Measurements from ENCODE around the gene MRAS. TPM values are rescaled to one million over a fixed set of nuclear protein-coding genes. Genes with fewer than 3 reads are reported as not detected.

MRAS gene
- total RNA-seq, 1 donor from 2014 or later = 55.4 TPM

DNA sequence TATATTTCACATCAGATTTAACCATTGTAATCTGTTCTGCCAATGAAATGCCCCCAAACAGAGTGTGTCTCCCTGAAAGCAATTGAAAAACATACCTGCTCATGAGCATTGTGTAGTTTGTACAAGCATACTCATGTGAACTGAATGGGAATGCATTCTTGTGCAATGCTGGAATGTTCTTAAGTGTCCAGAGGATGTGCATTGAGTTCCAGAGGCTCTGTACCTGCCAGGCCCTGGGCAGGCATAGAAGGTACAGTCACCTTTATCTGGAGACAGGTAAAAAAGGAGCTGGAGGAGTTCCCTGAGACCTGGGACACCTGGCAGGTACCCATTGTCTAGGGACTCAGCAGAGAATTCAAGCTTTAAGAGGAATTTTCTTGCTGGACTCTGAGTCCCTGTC, 2.8 kb downstream of the MRAS start:
- Histone ChIP-seq H2AFZ (ENCODE audit: low read depth, low read length) (no peak overlapping the region), H3K9ac (ENCODE audit: low read length) (no peak overlapping the region), H3K9me3 (ENCODE audit: insufficient read depth, low read depth, low read length) (no peaks in the 10 kb centered on the region), H3K79me2 (ENCODE audit: insufficient read depth, low read length) (peaks cover 4% of the 10 kb centered on the region), H3K27ac (ENCODE audit: low read depth, low read length) (no peak overlapping the region), H4K20me1 (ENCODE audit: insufficient read depth, low read length) (peaks cover 28% of the 10 kb centered on the region), H3K4me1 (ENCODE audit: insufficient read depth, low read length) (peaks cover 11% of the 10 kb centered on the region), H3K4me2 (ENCODE audit: low read length) (no peak overlapping the region), H3K4me3 (ENCODE audit: insufficient read depth, low read depth, low read length) (no peak overlapping the region), H3K36me3 (ENCODE audit: insufficient read depth, low read length) (no peaks in the 10 kb centered on the region), H3K27me3 (ENCODE audit: insufficient read depth, low read length) (no peaks in the 10 kb centered on the region)
- Mint-ChIP-seq H3K4me1 (ENCODE audit: low read depth, unreplicated experiment) (peaks cover 13% of the 10 kb centered on the region), H3K36me3 (ENCODE audit: low read depth, unreplicated experiment) (peaks cover 6% of the 10 kb centered on the region), H3K4me3 (ENCODE audit: unreplicated experiment) (peak overlapping the region; percentile 20), H3K27ac (ENCODE audit: unreplicated experiment) (no peak overlapping the region), H3K27me3 (ENCODE audit: low read depth, unreplicated experiment) (no peaks in the 10 kb centered on the region), H3K9me3 (ENCODE audit: unreplicated experiment) (no peaks in the 10 kb centered on the region)
- no peak for TF ChIP-seq EZH2 (IDR thresholded peaks at IDR 0.05; ENCODE audit: insufficient read depth, low read length)
- TF ChIP-seq, protein P1, sequence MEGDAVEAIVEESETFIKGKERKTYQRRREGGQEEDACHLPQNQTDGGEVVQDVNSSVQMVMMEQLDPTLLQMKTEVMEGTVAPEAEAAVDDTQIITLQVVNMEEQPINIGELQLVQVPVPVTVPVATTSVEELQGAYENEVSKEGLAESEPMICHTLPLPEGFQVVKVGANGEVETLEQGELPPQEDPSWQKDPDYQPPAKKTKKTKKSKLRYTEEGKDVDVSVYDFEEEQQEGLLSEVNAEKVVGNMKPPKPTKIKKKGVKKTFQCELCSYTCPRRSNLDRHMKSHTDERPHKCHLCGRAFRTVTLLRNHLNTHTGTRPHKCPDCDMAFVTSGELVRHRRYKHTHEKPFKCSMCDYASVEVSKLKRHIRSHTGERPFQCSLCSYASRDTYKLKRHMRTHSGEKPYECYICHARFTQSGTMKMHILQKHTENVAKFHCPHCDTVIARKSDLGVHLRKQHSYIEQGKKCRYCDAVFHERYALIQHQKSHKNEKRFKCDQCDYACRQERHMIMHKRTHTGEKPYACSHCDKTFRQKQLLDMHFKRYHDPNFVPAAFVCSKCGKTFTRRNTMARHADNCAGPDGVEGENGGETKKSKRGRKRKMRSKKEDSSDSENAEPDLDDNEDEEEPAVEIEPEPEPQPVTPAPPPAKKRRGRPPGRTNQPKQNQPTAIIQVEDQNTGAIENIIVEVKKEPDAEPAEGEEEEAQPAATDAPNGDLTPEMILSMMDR (IDR thresholded peaks at IDR 0.05; ENCODE audit: insufficient read depth, low read depth, low read length) = no peak
- DNase-seq (ENCODE audit: low read depth) (no peak), FAIRE-seq (no peak)

DNA sequence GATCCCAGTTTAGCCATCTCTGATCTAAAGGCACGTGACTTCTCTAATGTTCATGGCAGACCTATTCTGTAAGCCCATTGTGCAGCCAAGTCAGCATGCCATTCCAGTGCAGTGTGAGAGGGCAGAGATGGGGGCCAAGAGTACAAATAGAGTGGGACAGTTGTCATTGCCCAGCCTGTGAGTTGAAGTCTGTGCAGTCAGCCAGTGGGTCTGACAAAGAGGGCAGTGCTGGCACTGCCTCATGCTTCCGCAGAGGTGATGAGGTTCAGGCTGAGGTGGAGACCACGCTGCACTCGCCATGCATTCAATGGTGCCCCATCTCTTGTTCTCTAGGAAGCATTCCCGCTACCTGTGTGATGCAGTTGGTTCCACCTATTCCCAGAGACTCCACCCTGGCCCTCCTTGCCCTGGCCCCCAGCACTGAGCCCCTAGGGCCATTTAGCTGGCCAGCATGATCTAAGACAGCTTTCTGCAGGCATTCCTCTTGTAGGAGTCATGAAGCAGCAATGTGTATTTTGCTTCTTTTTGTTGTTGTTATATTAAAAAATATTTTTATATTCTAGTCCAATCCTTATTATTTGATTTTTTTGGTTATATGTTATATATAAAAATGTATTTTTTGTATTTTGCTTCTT, 3.7 kb downstream of the MRAS start:
- H3K4me3 ChIP-seq (ENCODE audit: insufficient read depth, low read depth, low read length) = no peak overlapping the region
- H3K27ac ChIP-seq (ENCODE audit: low read depth, low read length) = no peak overlapping the region
- H3K36me3 Mint-ChIP-seq (ENCODE audit: low read depth, unreplicated experiment) = peaks cover 6% of the 10 kb centered on the region
- H3K27ac Mint-ChIP-seq (ENCODE audit: unreplicated experiment) = no peak overlapping the region
- peaks cover 13% of the 10 kb centered on the region for H3K4me1 Mint-ChIP-seq (ENCODE audit: low read depth, unreplicated experiment)
- H3K4me1 ChIP-seq (ENCODE audit: insufficient read depth, low read length) = peaks cover 11% of the 10 kb centered on the region
- H3K79me2 ChIP-seq (ENCODE audit: insufficient read depth, low read length) = peaks cover 4% of the 10 kb centered on the region
- DNase-seq (ENCODE audit: low read depth) (no peak), FAIRE-seq (no peak)
- no peaks in the 10 kb centered on the region for H3K9me3 Mint-ChIP-seq (ENCODE audit: unreplicated experiment)
- TF ChIP-seq, protein P1 (IDR thresholded peaks at IDR 0.05; ENCODE audit: insufficient read depth, low read depth, low read length) = no peak
- TF ChIP-seq EZH2 (IDR thresholded peaks at IDR 0.05; ENCODE audit: insufficient read depth, low read length) = no peak
- H4K20me1 ChIP-seq (ENCODE audit: insufficient read depth, low read length) = peaks cover 29% of the 10 kb centered on the region
- H3K27me3 ChIP-seq (ENCODE audit: insufficient read depth, low read length) = no peaks in the 10 kb centered on the region
- H3K4me3 Mint-ChIP-seq (ENCODE audit: unreplicated experiment) = peak overlapping the region; percentile 21
- H3K9ac ChIP-seq (ENCODE audit: low read length) = no peak overlapping the region
- no peaks in the 10 kb centered on the region for H3K36me3 ChIP-seq (ENCODE audit: insufficient read depth, low read length)
- H3K4me2 ChIP-seq (ENCODE audit: low read length) = no peak overlapping the region
- no peaks in the 10 kb centered on the region for H3K27me3 Mint-ChIP-seq (ENCODE audit: low read depth, unreplicated experiment)
- H3K9me3 ChIP-seq (ENCODE audit: insufficient read depth, low read depth, low read length) = no peaks in the 10 kb centered on the region
- no peak overlapping the region for H2AFZ ChIP-seq (ENCODE audit: low read depth, low read length)

DNA sequence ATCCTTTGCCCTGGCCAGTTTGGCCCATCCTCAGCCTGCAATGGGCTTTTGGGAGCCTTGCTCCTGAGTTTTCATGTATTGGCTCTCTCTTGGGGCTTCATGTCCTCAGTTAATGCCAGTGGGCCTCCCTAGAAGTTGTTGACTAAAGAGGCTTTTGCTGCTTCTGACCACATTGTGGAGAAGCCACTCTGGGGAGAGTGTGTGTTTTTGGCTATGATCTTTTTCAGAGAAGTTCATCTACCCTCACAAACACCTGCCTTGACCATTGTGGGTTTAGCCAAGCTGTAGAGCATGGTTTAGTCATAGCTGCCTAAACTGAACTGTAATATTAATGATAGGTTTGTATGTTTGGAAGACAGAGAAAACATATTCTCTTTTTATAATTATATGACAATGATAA, 6.0 kb downstream of the MRAS start:
- Histone ChIP-seq H3K9ac (ENCODE audit: low read length) (no peak overlapping the region), H3K4me1 (ENCODE audit: insufficient read depth, low read length) (peaks cover 8% of the 10 kb centered on the region)

More for the DNA sequence above, 6.0 kb downstream of the MRAS start:
- no peaks in the 10 kb centered on the region for H3K36me3 ChIP-seq (ENCODE audit: insufficient read depth, low read length)
- no peak overlapping the region for H3K4me2 ChIP-seq (ENCODE audit: low read length)
- H3K4me3 ChIP-seq (ENCODE audit: insufficient read depth, low read depth, low read length) = no peak overlapping the region
- H3K79me2 ChIP-seq (ENCODE audit: insufficient read depth, low read length) = peaks cover 4% of the 10 kb centered on the region
- no peak overlapping the region for H2AFZ ChIP-seq (ENCODE audit: low read depth, low read length)
- Mint-ChIP-seq H3K4me1 (ENCODE audit: low read depth, unreplicated experiment) (peaks cover 13% of the 10 kb centered on the region), H3K27ac (ENCODE audit: unreplicated experiment) (no peak overlapping the region), H3K4me3 (ENCODE audit: unreplicated experiment) (no peak overlapping the region), H3K27me3 (ENCODE audit: low read depth, unreplicated experiment) (no peaks in the 10 kb centered on the region), H3K36me3 (ENCODE audit: low read depth, unreplicated experiment) (peaks cover 8% of the 10 kb centered on the region), H3K9me3 (ENCODE audit: unreplicated experiment) (no peaks in the 10 kb centered on the region)
- FAIRE-seq (no peak), DNase-seq (ENCODE audit: low read depth) (no peak)
- no peak overlapping the region for H3K27ac ChIP-seq (ENCODE audit: low read depth, low read length)
- no peaks in the 10 kb centered on the region for H3K27me3 ChIP-seq (ENCODE audit: insufficient read depth, low read length)
- no peaks in the 10 kb centered on the region for H3K9me3 ChIP-seq (ENCODE audit: insufficient read depth, low read depth, low read length)
- peaks cover 37% of the 10 kb centered on the region for H4K20me1 ChIP-seq (ENCODE audit: insufficient read depth, low read length)
- no peak for TF ChIP-seq EZH2 (IDR thresholded peaks at IDR 0.05; ENCODE audit: insufficient read depth, low read length)
- TF ChIP-seq, protein P1 (IDR thresholded peaks at IDR 0.05; ENCODE audit: insufficient read depth, low read depth, low read length) = no peak
